ENCODE measurements around the gene OGFOD2. TPM values are rescaled to one million over a fixed set of nuclear protein-coding genes. Genes with fewer than 3 reads are reported as not detected.

Gene OGFOD2
- total RNA-seq, 1 donor from 2014 or later = 19.5 TPM

DNA sequence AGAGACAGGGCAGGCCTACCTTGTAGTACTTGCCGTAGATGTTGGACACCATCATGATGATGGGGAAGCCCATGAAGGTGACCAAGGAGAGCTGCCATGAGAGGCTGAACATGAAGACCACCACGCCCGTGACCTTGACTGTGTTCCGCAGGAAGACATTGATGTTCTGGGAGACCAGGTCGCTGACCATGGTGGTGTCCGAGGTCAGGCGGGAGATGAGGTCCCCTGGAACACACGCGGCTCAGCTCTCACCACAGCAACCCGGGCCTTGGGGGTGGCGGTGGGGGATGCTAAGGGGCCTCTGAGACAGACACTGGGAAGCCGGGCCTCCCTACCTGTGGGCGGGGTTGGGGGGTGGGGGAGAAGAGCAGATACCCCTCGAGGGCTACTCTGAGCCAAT, 26.4 kb upstream of the OGFOD2 start:
- no peak for DNase-seq
- Histone ChIP-seq H3K4me3 (no peak overlapping the region), H3K36me3 (no peaks in the 10 kb centered on the region), H3K27me3 (ENCODE audit: low read depth) (no peaks in the 10 kb centered on the region), H3K4me1 (peaks cover 28% of the 10 kb centered on the region), H3K27ac (no peak overlapping the region), H3K9me3 (no peaks in the 10 kb centered on the region)
- intact Hi-C loops (cut with DNase I) = no loop called here
- TF ChIP-seq, protein P1, sequence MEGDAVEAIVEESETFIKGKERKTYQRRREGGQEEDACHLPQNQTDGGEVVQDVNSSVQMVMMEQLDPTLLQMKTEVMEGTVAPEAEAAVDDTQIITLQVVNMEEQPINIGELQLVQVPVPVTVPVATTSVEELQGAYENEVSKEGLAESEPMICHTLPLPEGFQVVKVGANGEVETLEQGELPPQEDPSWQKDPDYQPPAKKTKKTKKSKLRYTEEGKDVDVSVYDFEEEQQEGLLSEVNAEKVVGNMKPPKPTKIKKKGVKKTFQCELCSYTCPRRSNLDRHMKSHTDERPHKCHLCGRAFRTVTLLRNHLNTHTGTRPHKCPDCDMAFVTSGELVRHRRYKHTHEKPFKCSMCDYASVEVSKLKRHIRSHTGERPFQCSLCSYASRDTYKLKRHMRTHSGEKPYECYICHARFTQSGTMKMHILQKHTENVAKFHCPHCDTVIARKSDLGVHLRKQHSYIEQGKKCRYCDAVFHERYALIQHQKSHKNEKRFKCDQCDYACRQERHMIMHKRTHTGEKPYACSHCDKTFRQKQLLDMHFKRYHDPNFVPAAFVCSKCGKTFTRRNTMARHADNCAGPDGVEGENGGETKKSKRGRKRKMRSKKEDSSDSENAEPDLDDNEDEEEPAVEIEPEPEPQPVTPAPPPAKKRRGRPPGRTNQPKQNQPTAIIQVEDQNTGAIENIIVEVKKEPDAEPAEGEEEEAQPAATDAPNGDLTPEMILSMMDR (IDR thresholded peaks at IDR 0.05) = no peak
- ATAC-seq = no peak

DNA sequence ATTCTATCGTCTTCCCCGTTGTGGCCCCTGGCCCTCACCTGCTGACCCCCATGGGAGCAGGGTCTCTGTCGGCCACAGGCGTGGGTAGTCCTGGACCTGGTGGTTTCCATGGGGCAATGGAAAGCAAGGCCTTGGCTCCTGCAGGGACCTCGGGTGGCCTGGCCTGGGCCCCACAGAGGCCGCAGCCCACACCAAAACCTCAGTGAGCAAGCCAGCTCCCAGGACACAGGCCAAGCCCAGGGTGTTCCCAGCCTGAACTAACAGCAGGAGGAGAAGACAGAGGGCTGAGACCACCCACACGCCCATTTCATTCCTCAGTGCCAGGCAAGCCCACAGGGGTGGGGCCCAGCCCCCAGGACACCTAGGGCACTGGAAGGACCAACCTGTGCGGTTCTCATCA, 25.6 kb upstream of the OGFOD2 start:
- no peaks in the 10 kb centered on the region for H3K27me3 ChIP-seq (ENCODE audit: low read depth)
- H3K36me3 ChIP-seq = no peaks in the 10 kb centered on the region
- H3K9me3 ChIP-seq = no peaks in the 10 kb centered on the region
- intact Hi-C loops (cut with DNase I) = no loop called here
- no peak overlapping the region for H3K4me3 ChIP-seq
- TF ChIP-seq, protein P1 (IDR thresholded peaks at IDR 0.05) = no peak
- ATAC-seq (no peak), DNase-seq (no peak)
- no peak overlapping the region for H3K27ac ChIP-seq
- H3K4me1 ChIP-seq = peaks cover 22% of the 10 kb centered on the region

DNA sequence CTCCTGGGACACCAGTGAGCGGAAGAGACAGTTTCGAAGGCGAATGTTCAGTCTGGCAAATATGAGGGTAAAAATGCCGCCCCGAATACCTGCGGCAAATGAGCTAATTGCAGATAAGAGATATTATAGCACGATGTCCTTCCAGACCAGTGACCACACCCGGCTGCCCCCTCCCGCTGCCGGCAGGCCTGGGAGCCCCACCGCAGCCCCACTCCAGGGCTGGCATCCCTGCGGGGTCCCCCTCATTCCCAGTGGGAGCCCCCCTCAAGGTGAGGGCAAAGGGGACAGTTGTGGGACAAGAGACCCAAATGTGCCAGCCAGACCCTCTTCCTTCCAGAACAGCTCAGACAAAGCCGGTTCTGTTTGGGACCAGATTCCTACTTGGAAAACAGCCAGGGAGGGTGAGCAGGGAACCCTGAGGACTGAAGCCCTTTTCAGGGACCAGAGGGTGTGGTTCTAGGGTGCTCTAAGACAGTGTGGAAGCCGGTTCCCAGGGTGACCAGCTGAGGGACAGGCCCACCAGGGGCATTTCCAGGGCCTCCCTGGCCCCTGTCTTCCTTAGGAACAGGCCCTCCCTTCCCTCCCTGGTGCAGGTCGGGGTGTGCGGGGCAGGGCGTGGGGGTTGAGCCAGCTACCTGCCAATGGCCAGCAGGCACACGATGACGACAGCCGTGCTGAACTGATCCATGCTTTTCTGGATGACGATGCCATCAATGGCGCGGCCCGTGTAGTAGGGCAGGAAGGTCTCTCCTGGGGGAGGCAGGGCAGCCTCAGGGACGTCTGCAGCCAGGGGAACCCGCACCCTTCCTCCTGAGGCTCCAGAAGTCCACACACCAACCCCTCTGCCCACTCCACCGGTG, 25.0 kb upstream of the OGFOD2 start:
- peaks cover 22% of the 10 kb centered on the region for H3K4me1 ChIP-seq
- intact Hi-C loops (cut with DNase I) = loop anchor here (5.0 kb wide), 1 partner anchor 88 kb away; no protein-coding TSS in a partner anchor
- H3K27me3 ChIP-seq (ENCODE audit: low read depth) = no peaks in the 10 kb centered on the region
- H3K27ac ChIP-seq = no peak overlapping the region
- H3K4me3 ChIP-seq = no peak overlapping the region
- no peaks in the 10 kb centered on the region for H3K9me3 ChIP-seq
- ATAC-seq = no peak
- H3K36me3 ChIP-seq = no peaks in the 10 kb centered on the region
- no peak for DNase-seq
- TF ChIP-seq, protein P1 (IDR thresholded peaks at IDR 0.05) = no peak

DNA sequence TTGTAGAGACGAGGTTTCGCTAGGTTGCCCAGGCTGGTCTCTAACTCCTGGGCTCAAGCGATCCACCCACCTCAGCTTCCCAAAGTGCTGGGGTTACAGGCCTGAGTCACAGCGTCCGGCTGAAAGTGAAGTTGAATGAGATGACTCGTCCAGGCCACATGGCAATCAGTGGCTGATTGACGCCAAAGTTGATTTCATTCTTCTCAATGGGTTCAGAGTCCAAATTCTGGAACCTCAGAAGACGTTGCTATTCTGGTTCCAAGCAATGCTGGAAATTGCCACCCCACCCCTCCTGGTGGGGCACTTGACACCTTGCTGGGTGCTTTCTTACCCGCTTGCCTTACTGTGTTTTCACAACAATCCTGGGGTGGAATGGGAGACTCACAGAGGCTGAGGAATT, 23.6 kb upstream of the OGFOD2 start:
- H3K27ac ChIP-seq = no peak overlapping the region

DNA sequence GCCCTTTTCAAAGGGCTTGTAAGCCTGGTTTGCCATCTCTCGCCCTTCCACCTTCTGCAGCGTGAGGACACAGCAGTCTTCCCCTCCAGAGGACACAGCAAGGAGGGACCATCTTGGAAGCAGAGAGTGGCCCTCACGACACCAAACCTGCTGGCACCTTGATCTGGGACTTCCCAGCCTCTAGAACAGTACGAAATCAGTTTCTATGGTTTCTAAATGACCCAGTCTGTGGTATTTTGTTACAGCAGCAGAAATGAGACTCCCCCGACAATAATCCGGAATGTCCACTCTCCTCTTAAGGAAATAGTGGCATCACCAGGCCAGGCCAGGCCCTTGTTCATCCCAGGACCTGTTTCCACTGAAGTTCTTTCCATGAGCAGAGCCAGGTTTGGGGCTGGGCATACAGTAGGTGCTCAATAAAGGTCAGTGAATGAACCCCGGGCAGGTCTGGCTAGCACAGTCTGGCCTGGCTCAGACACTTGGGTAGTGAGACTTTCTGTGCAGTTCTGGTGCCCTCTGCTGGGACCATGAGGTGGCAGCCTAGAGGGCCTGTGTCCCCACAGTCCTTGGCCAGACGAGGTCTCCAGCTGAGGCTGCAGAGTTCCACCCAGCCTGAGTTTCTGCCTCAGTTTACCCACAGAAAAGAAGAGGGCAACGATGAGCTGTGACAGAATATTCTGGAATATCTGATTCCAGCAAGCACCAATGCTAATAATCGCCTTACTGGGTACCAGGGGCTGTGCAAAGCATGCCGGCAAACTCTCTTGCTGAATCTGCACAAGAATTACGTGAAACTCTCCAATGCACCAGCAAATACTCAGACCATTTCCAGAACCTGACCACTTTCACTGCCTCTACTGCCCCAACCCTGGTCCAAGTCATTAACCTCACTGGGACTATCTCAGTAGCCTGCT, 22.8 kb upstream of the OGFOD2 start:
- ATAC-seq (peak; percentile 93 to 96), DNase-seq (peak; percentile 82)
- no peak overlapping the region for H3K27ac ChIP-seq
- H3K4me1 ChIP-seq = peaks cover 7% of the 10 kb centered on the region
- H3K36me3 ChIP-seq = no peaks in the 10 kb centered on the region
- TF ChIP-seq, protein P1 (IDR thresholded peaks at IDR 0.05) = peak; percentile 94
- no peaks in the 10 kb centered on the region for H3K27me3 ChIP-seq (ENCODE audit: low read depth)
- no peak overlapping the region for H3K4me3 ChIP-seq
- H3K9me3 ChIP-seq = no peaks in the 10 kb centered on the region
- intact Hi-C loops (cut with DNase I) = loop anchor here (5.0 kb wide), 1 partner anchor 90 kb away; no protein-coding TSS in a partner anchor

More for the DNA sequence above, 23.6 kb upstream of the OGFOD2 start:
- peaks cover 16% of the 10 kb centered on the region for H3K4me1 ChIP-seq
- no peak overlapping the region for H3K4me3 ChIP-seq
- H3K9me3 ChIP-seq = no peaks in the 10 kb centered on the region
- H3K36me3 ChIP-seq = no peaks in the 10 kb centered on the region
- ATAC-seq (no peak), DNase-seq (no peak)
- no peaks in the 10 kb centered on the region for H3K27me3 ChIP-seq (ENCODE audit: low read depth)
- intact Hi-C loops (cut with DNase I) = loop anchor here (5.0 kb wide), 1 partner anchor 89 kb away; no protein-coding TSS in a partner anchor
- TF ChIP-seq, protein P1 (IDR thresholded peaks at IDR 0.05) = no peak
